Mucosa of gallbladder (tissue), 1 donor: ENCODE data around the gene KMT2E. TPM values are rescaled to one million over a fixed set of nuclear protein-coding genes. Genes with fewer than 3 reads are reported as not detected.

ENCODE experiments used
- DNase-seq: peaks from one replicate; pipeline ENCODE4 v3.0.0-alpha.2; 2020; ENCODE audit warnings: low spot score
- total RNA-seq: library from RNA; stranded (reverse); gene quantifications from one replicate; pipeline ENCODE4 v1.2.1, GENCODE V29; 2021
- donor health status: DM: no; HTN: no; CAD: no.

The KMT2E gene
- total RNA-seq, 1 donor from 2014 or later: 81.5 TPM

DNA sequence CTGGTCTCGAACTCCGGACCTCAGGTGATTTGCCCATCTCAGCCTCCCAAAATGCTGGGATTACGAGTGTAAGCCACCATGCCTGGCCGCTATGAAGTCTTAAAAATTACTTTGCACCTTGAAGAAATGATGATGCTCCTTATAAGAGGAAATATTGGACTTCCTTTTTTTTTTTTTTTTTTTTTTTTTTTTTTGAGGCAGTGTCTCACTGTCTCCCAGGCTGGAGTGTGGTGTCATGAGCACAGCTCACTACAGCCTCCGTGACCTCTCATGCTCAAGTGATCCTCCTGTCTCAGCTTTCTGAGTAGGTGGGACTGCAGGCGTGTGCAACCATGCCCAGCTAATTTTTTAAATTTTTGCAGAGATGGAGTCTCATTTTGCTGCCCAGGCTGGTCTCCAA lies 65.3 kb downstream of the KMT2E start:
- no peak for DNase-seq

DNA sequence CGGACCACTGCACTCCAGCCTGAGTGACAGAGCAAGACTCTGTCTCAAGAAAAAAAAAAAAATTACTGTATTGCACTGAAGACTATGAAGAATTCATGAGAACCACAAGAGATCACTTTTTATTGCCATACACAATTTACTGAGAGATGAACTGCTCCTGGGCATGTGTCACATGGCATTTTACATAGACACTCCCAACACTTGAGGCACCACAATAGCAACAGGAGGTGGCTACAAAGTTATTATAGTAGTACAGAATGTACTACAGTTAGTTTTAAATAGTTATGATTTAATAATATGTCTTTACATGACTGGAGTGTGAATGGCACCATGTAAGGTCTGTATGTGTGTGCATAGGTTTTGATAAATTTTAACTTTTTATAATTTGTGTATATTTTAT lies 70.6 kb downstream of the KMT2E start:
- no peak for DNase-seq

DNA sequence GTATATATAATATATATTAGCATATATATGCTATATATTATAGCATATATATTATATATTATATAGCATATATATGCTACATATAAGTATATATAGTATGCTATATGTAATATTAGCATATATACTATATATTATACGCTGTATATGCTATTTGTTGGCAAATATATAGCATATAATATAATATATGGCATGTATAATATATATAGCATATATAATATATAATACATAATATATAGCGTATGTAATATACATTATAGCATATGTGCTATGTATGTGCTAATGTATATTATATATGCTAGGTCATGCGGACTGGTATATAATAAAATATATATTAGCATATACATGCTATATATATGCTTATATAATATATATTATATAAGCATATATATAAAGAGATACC lies 72.8 kb downstream of the KMT2E start:
- DNase-seq: no peak

DNA sequence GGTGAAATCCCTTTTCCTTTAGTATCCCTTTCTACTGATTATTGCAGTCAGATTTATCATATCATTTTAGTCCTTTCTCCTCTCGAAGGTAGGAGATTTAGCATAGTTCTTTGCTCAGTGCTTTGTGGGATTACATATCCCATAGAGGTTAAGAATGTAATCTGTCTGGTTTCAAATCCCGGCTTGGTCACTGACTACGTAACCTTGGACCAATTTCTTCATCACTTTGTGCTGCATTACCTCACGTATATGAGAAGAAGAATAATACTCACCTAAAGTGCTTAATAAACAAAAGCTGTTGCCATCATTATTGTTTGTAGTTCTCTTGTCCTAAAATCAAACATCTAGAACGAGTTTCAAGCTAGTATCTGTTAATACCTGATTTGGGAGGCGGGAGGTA lies 74.0 kb downstream of the KMT2E start:
- DNase-seq: no peak

DNA sequence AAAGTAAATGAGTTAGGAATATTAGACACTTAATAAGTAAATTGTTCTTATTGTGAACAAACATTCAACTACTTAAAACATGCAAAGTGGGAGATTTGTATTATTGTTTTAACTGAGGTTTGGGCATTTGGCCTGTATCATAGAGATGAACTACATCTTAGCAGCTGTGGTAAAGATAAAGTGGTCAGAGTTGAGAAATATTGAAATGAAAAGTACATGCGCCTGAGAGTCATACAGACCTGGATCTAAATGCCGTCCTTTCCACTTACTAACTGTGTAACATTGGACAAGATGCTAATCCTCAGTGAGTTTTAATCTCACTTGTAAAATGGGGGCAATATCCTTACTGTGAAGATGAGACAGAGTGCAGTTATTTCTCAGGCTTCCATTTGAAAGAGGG lies 74.5 kb downstream of the KMT2E start:
- no peak for DNase-seq

DNA sequence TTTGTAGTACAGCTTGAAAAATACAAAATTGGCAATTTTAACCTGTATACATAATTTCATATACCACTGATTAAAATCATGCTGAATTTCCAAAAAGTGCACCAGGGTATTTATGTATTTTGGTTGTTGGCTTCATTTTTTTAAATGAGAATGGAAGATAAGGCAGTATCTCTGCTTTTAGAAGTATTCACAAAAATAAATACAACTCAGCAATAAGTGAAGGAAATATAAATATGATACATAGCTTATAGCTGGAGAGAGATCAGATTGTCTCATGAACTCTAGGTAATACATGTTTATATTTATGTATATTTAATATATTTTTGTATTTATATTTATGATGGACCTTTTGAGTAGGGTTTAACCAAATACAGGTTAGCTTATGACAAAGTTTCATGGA lies 81.0 kb downstream of the KMT2E start:
- no peak for DNase-seq

DNA sequence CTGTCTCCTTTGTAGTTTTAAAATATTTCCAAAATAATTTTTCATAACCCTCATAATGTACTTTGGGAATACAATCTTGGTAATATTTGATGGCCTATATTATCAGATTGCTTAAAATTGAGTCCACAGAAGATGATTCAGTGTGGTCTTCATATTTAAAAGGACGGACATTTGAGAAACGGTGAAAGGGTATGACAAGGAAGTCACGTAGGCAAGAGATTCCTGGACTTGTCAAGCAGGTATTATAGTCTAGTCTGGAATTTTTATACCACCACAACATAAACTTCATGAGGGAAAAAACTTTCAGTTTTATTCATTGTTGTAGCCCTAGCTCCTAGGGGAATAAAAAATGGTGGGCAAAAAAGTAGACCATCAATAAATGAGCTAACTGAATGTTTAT lies 82.3 kb downstream of the KMT2E start:
- DNase-seq: no peak

DNA sequence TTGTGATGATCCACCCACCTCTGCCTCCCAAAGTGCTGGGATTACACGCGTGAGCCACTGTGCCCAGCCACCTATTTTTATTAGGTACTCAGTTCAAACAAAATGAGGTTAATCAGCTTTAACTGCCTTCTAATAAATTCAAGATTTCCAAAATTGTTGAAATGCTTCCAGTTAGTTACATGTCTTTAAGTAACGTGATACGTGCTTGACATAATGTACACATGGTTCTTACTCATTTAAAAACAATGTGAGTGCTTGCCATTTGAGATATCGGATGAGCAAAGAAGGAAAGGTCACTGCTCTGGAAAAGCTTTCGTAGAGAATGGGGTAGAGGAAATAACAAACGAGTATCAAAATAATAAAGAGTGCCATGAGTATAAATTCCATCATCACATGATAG lies 83.6 kb downstream of the KMT2E start:
- DNase-seq: no peak

DNA sequence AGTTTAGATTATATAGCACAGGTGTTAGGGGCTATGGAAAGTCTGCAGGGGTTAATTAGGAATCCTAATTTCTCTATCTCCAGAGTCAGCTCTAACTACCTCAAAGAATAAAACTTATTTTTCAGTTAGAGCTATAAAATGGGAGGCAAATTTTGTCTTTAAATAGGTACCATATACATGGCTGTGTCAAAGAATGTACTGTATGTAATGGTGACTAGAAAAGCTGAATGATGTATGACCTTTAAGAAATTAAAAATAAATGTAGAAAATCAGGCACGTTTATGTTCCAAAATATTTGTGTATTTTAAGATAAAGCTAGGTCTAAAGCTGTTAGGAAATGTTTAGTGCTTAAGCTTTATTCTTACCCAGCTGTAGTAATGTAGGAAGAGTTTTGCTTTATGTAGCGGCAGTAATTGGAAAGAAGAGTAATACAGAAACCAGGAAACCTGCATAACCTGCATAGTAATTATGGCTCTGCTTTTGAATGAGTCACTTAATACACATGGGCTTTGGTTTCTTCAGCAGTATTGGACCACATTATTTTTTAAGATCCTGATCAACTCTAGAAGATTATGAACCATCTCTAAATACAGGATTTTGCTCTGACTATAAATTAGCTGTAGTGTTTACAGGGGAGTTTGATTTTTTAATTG lies 85.0 kb downstream of the KMT2E start:
- DNase-seq: no peak

DNA sequence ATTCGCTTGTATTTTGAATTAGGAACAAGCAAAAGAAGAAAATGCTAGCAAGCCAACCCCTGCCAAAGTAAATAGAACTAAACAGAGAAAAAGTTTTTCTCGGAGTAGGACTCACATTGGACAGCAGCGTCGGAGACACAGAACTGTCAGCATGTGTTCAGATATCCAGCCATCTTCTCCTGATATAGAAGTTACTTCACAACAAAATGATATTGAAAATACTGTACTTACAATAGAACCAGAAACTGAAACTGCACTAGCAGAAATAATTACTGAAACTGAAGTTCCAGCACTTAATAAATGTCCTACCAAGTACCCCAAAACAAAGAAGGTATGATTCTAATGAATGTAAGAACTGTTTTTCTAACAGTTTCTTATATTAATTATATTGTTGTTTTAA lies 87.9 kb downstream of the KMT2E start:
- DNase-seq: no peak

DNA sequence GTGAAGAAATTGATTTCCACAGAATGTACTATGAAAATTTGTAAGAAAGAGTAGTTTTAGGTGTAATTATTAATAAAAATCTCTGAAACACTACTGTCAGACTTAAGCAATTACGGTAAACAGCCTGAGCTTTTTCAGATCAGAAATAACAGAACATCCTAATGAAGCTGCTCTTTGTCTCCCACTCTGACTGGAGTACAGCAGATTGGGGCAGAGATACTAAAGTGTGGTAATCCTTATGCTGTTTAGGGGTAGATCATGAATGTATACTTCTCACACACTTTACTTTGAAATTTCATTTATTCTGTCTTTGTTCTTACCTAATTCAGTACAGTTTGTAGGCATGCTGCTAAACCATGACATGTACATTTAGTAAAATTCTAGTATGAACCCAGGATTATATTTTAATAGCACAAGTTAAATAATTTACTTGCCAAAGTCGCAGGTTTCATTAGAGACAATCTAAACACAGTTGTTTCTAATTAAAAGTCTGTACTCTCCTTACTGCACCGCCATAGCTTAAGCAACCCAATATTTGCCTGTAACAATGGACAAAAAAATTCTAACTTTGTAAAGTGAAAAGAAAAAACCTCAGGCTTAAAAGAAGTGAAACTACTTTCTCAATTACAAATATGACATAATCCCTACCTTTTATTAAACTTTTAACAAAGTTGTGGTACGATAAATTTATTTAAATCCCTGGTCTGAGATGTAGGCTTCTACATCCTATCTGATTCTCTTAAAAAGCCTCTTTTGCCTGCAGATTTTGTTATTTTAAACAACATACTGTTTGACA lies 88.8 kb downstream of the KMT2E start:
- no peak for DNase-seq

DNA sequence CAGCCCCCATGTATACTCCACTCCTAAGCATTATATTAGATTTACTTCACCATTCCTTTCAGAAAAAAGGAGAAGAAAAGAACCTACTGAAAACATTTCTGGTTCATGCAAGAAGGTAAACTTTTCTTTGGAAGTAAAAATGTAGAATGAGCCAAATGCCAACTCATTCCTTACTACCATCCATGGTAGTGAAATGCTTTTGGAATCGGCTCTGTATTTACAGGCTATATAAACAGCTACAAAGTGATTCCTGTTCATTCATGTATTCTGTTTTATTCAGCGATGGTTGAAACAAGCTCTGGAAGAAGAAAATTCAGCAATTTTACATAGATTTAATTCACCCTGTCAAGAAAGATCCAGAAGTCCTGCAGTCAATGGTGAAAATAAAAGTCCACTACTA lies 91.6 kb downstream of the KMT2E start:
- no peak for DNase-seq

DNA sequence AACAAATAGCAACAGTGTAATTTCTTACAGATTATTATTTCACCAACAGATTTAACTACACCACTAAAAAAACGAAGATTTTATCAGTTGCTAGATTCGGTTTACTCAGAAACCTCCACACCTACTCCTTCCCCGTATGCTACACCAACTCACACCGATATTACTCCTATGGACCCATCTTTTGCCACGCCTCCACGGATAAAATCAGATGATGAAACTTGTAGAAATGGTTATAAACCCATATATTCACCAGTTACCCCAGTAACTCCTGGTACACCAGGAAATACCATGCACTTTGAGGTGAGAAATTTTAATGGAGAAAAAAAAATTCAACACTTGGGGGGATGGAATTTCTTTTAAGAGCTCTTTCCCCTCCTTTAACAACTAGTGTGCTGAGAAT lies 92.5 kb downstream of the KMT2E start:
- no peak for DNase-seq

DNA sequence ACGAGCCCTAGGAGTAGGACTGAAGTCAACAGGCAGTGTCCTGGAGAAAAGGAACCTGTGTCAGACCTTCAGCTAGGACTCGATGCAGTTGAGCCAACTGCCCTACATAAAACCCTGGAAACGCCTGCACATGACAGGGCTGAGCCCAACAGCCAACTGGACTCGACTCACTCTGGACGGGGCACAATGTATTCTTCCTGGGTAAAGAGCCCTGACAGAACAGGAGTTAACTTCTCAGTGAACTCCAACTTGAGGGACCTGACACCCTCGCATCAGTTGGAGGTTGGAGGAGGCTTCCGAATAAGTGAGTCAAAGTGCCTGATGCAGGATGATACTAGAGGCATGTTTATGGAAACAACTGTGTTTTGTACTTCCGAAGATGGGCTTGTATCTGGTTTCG lies 93.5 kb downstream of the KMT2E start:
- no peak for DNase-seq

DNA sequence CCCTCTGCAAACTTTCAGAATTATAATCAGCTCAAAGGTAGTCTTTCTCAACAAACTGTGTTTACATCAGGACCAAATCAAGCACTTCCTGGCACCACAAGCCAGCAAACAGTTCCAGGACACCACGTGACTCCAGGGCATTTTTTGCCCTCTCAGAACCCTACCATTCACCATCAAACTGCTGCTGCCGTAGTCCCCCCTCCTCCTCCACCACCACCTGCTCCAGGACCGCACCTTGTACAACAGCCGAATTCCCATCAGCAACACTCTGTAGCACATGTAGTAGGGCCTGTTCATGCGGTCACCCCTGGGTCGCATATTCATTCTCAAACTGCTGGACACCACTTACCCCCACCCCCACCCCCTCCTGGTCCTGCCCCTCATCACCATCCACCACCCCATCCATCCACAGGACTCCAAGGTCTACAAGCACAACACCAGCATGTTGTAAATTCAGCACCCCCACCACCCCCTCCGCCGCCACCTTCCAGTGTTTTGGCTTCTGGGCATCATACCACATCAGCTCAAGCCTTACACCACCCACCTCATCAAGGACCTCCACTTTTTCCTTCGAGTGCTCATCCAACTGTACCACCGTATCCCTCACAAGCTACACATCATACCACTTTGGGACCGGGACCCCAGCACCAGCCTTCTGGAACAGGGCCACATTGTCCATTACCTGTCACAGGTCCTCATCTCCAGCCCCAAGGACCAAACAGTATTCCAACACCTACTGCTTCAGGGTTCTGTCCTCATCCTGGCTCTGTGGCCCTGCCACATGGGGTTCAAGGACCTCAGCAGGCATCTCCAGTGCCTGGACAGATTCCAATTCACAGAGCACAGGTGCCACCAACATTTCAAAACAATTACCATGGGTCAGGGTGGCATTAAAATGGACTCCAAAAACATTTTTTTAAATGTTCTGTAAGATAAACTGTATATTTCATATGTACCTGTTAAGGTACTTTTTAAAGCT lies 98.7 kb downstream of the KMT2E start:
- DNase-seq: no peak

DNA sequence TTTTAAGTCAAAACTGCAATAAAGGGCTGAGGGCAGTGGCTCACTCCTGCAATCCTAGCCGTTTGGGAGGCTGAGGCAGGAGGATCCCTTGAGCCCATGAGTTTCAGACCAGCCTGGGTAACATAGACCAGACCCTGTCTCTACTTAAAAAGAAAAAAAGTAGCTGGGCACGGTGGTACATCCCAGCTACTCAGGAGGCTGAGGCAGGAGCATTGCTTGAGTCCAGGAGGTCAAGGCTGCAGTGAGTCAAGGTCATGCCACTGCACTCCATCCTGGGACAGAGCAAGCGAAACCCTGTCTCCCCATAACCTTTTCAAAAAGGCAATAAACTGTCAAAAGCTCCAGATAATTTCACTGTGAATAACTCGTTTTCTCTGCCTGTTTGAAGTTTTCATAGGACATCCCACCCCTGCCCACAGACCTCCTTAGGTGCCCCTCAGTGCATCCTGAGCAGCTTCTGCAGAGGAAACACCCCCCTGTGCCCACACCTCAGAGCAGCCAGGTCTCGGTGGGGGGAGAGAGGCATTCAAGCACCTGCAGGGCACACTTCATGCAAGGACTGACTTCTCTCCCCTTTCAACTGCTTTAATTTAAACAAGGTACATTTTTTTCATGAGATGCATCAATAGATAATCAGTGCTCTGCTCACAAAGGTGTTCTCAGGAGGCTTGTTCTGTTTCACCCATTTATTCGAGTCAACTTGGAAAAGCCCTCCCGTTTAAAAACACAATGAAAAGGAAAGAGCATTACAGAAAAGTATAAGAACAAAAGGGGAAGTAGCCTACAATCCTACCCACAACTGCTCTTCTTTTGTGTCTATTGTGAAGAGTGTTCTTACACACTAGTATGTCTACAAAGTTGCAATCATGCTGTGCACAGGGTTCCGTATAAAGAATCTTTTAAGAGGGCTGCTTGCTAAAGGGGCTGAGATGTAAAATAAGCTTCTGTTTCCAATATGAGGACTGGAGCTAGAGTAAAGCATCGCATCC lies 104.9 kb downstream of the KMT2E start:
- DNase-seq: no peak

DNA sequence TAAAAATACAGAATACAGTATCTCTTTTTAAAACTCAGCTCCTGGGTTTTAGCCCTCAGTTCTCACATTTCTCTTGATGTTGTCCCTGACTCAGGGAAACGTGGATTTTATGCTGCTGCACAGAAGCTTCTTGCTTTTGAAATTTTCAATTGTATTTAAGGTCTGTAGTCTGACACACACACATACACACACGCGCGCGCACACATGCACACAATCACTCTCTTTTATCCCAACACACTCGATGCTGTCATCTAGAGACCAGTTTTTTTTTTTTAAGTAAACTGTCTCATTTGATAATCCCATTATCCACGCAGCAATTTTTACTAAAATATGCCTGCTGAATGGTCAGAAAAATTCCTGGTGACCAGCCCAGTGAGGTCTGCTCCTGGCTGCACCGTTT lies 108.6 kb downstream of the KMT2E start:
- DNase-seq: no peak

DNA sequence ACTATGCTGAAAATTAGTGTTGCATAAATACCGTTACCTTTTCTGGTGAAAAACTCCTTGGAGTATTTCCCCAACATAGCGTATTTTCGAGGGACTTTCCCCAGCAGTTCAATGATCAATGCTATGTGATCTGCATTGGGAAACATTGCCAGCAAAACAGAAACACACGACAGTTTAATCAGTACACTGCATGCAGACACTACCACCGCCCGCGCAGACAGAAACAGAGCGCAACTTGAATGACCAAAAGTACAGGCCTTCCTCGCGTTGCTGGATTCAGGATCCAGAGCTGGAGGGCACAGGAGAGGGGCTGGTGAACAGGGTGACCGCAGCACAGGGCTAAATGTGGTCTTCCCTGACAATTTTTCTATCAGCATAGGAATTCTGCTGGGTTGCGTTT lies 111.7 kb downstream of the KMT2E start:
- DNase-seq: no peak

DNA sequence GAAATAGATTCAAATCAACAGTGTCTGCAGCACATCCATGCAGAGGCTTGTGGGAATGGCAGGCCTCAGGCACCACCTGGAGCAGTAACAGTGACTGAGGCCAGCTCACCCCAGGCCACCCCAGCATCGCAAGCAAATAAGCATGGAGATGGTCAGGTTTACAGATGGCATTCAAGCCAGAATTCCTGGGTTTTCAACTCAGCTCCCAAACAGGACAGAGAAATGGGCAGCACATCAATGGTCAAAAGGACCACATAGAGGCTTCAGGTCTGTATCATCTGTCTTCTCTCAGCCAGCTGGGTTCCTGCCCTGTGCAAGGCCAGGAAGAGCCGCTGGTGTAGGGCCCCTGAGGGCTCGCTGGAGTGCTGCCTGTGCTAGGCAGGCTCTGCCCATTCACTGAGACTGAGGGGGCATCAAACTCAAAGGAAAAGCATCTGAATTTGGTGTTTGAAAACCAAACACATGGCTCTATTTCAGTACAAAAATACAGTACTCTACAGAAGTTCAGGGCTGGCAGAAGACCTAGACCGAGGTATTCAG lies 112.5 kb downstream of the KMT2E start:
- DNase-seq: no peak

DNA sequence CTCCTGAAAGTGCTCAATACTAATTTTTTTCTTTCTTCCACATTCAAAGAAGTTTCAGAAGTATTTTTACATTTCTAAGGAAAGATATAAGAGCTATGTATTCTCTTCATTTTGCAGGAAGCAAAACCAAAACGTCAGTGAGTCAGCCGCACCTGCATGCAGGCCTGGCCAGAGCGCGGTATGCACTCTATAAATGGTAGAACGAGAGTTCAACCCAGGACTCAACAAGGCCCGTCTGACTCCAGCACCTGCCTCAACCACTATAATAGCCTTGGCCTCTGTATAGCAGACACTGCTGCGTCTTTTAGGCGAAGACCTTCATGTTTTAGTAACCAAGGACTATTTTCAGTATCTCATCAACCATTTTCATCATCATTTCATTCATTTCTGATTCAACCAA lies 113.2 kb downstream of the KMT2E start:
- DNase-seq: no peak

DNA sequence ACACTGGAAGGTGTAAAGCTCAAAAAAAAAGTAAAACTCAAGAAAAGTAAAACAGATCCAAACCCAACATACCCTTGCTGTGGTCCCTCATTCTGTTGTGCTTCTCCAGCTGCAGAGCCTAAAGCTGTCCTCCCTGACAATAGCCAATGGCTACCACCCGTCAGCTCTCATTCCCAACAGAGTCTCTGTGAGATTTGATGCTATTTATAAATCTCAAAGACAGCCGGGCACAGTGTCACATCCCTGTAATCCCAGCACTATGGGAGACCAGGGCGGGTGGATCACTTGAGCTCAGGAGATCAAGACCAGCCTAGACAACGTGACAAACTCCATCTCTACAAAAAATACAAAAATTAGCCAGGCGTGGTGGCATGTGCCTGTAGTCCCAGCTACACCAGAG lies 116.0 kb downstream of the KMT2E start:
- no peak for DNase-seq
